ENCODE results near the gene CTNNA2.

The CTNNA2 gene

GRCh38 chr2:79793006-79793405 lies 280.2 kb downstream of the CTNNA2 start:
- DNase-seq, result no peak

GRCh38 chr2:79796641-79797040 lies 283.8 kb downstream of the CTNNA2 start:
- no peak for DNase-seq

GRCh38 chr2:79798776-79799175 lies 285.9 kb downstream of the CTNNA2 start:
- no peak for DNase-seq

GRCh38 chr2:79799729-79800128 lies 286.9 kb downstream of the CTNNA2 start:
- DNase-seq, result no peak

GRCh38 chr2:79801082-79801481 lies 288.2 kb downstream of the CTNNA2 start:
- no peak for DNase-seq

GRCh38 chr2:79817288-79817687 lies 304.4 kb downstream of the CTNNA2 start:
- no peak for DNase-seq

GRCh38 chr2:79820281-79820680 lies 307.4 kb downstream of the CTNNA2 start:
- DNase-seq, result no peak

- DNase-seq, result no peak
These were observed 309.3 kb downstream of the CTNNA2 start for GRCh38 chr2:79822136-79822535.

GRCh38 chr2:79824086-79824786 lies 311.4 kb downstream of the CTNNA2 start:
- DNase-seq, result no peak

GRCh38 chr2:79827881-79828280 lies 315.0 kb downstream of the CTNNA2 start:
- DNase-seq, result no peak

GRCh38 chr2:79830501-79830900 lies 317.6 kb downstream of the CTNNA2 start:
- no peak for DNase-seq

GRCh38 chr2:79831961-79832360 lies 319.1 kb downstream of the CTNNA2 start:
- DNase-seq, result no peak

GRCh38 chr2:79832511-79833234 lies 319.8 kb downstream of the CTNNA2 start:
- DNase-seq, result no peak

- no peak for DNase-seq
These were observed 320.5 kb downstream of the CTNNA2 start for GRCh38 chr2:79833235-79833878.

- no peak for DNase-seq
These were observed 323.1 kb downstream of the CTNNA2 start for GRCh38 chr2:79835911-79836310.

- DNase-seq, result no peak
These were observed 331.2 kb downstream of the CTNNA2 start for GRCh38 chr2:79844011-79844410.

- DNase-seq, result no peak
These were observed 334.0 kb downstream of the CTNNA2 start for GRCh38 chr2:79846878-79847277.

- no peak for DNase-seq
These were observed 336.4 kb downstream of the CTNNA2 start for GRCh38 chr2:79849241-79849640.

- DNase-seq, result no peak
These were observed 337.1 kb downstream of the CTNNA2 start for GRCh38 chr2:79849949-79850348.

GRCh38 chr2:79850912-79851311 lies 338.1 kb downstream of the CTNNA2 start:
- DNase-seq, result no peak

GRCh38 chr2:79855264-79856006 lies 342.6 kb downstream of the CTNNA2 start:
- no peak for DNase-seq

- no peak for DNase-seq
These were observed 345.0 kb downstream of the CTNNA2 start for GRCh38 chr2:79857888-79858287.
